Activated T-cell treated with anti-CD3 and anti-CD28 coated beads, Interleukin-2, amount 50 U/mL, for 72 hours (primary cell): Measurements from ENCODE around the gene TEX13D. TPM values are rescaled to one million over a fixed set of nuclear protein-coding genes. Genes with fewer than 3 reads are reported as not detected.
"Not testable (repeated sequence)": the region's sequence is repeated elsewhere in the genome, so short reads cannot be mapped to it uniquely, and the experiment has no call there.

ENCODE experiments used
- ATAC-seq, 2 donors: fragments of 150-1000 bp; cut with Tn5 transposase; replicated peaks in 1 of 2; 2 replicates each; pipeline ENCODE4 v1.10.0; 2021; ENCODE audit warnings: moderate library complexity in 2 of 2, mild to moderate bottlenecking in 1 of 2
- DNase-seq, 2 donors: peaks; one replicate each; pipeline ENCODE4 v3.0.0; 2021 to 2022; ENCODE audit warnings: mixed read lengths in 1 of 2
- H3K27ac Mint-ChIP-seq: one replicate; pipeline ENCODE4 v1.8.0; 2022; ENCODE audit warnings: mild to moderate bottlenecking, moderate library complexity, mixed read lengths
- H3K27me3 Mint-ChIP-seq: one replicate; pipeline ENCODE4 v1.8.0; 2022; ENCODE audit warnings: low read depth, mixed read lengths
- H3K36me3 Mint-ChIP-seq, 2 donors: one replicate each; pipeline ENCODE4 v1.8.0; 2022; ENCODE audit warnings: mixed read lengths in 2 of 2, mild to moderate bottlenecking in 1 of 2; ENCODE audit not compliant: insufficient read depth in 2 of 2
- H3K4me1 Mint-ChIP-seq: one replicate; pipeline ENCODE4 v1.8.0; 2022; ENCODE audit warnings: low read depth, mixed read lengths
- H3K4me3 Mint-ChIP-seq, 2 donors: one replicate each; pipeline ENCODE4 v1.8.0; 2022; ENCODE audit warnings: mild to moderate bottlenecking in 2 of 2, mixed read lengths in 2 of 2, moderate library complexity in 2 of 2
- H3K9me3 Mint-ChIP-seq, 2 donors: one replicate each; pipeline ENCODE4 v1.8.0; 2022; ENCODE audit warnings: mixed read lengths in 2 of 2
- total RNA-seq, 2 donors: library from RNA; stranded (reverse); gene quantifications; one replicate each; pipeline ENCODE4 v1.2.3, GENCODE V29; 2022

TEX13D gene
- total RNA-seq = not detected

DNA sequence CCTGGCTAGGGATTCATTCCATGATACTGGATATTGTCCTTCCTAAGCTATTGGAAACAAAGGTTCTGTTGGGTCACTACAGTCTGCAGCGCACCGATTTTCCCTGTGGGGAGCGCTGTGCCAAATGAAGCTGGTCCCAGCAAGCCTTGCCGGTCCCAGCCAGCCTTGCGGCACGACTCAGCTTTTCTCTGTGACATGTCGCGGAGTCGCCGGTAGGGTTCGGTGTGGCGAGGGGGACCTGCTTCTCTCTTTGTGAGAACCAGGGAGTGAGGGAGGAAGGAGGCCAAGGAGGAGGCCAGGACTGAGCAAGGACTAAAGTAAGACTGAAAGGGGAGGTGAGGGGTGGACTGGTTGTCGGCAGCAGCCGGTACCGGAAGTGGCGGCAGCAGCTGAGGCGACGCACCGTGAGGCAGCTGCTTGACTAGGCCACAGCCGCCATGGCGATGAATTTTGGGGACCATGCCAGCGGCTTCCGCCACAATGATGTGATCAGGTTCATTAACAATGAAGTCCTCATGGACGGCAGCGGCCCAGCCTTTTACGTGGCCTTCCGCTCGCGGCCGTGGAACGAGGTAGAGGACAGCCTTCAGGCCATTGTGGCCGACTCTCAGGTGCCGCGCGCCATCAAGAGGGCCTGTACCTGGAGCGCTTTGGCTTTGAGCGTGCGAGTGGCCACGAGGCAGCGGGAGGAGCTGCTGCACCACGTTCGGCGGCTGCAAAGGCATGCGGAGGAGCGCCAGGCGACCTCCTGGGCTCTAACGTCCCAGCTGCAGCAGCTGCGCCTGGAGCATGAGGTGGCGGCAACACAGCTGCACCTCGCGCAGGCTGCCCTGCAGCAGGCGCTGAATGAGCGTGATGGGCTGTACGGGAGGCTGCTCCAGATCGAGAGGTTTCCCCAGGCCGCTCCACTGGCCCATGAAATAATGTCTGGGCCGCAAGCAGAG is at the start of gene TEX13D:
Gene TEX13D (plus strand): TSS at position 180 of the 944 bp plus-strand sequence. CDS start 258 bp downstream, at position 438.
- H3K9me3 Mint-ChIP-seq = peaks cover 0 to 1% of the 10 kb centered on the region in 2 donors
- no peak within 1 kb of the TSS for H3K4me3 Mint-ChIP-seq
- peaks cover 0 to 2% of the 10 kb centered on the region in 2 donors for H3K36me3 Mint-ChIP-seq
- ATAC-seq (no peak), DNase-seq (no peak)
- H3K4me1 Mint-ChIP-seq = peaks cover 27% of the 10 kb centered on the region
- H3K27me3 Mint-ChIP-seq = peaks cover 8% of the 10 kb centered on the region
- H3K27ac Mint-ChIP-seq = no peak within 1 kb of the TSS

DNA sequence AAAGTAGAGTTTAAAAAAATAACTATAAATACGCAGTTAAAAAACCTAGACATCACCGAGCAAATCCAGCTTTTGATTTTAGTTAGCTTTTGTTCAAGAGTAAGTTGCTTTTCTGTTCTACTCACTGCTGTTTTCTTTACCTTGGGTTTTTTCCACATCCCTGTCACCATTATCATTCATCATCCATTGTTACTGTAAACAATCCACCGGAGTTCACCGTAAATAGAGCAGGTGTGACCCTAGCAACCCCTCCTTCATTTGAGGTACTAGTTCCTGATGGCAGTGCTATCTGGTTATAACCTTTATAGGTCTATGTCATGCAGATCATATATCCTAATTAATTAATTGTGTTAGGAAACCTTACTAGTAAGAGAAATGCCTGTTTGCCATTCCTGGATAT is 43.0 kb upstream of the TEX13D start:
- DNase-seq = no peak
- Mint-ChIP-seq H3K9me3 (peaks cover 3 to 8% of the 10 kb centered on the region in 2 donors), H3K4me1 (peaks cover 1% of the 10 kb centered on the region), H3K4me3 (no peak overlapping the region), H3K36me3 (peaks cover 2 to 3% of the 10 kb centered on the region in 2 donors), H3K27ac (no peak overlapping the region), H3K27me3 (peaks cover 22% of the 10 kb centered on the region)
- no peak for ATAC-seq

DNA sequence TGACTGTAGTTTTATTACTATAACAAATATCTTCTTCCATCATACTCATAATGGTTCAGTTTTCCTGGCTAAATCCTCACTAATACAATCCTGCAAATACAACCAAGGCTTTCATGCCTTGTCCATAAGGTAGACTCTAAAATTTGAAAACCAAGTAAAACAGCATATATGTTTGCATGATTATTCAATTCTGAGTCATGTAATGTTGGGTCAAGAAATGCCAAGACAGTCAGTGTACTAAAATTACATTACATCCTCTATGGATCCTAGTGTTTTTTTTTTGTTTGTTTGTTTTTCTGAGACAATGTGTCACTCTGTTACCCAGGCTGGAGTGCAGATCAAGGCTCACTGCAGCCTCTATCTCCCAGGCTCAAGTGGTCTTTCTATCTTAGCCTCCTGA is 38.6 kb upstream of the TEX13D start:
- Mint-ChIP-seq H3K27ac (no peak overlapping the region), H3K4me3 (no peak overlapping the region), H3K36me3 (peaks cover 5 to 6% of the 10 kb centered on the region in 2 donors), H3K27me3 (peaks cover 24% of the 10 kb centered on the region), H3K4me1 (peaks cover 14% of the 10 kb centered on the region), H3K9me3 (peaks cover 3 to 9% of the 10 kb centered on the region in 2 donors)
- DNase-seq = no peak
- no peak for ATAC-seq

DNA sequence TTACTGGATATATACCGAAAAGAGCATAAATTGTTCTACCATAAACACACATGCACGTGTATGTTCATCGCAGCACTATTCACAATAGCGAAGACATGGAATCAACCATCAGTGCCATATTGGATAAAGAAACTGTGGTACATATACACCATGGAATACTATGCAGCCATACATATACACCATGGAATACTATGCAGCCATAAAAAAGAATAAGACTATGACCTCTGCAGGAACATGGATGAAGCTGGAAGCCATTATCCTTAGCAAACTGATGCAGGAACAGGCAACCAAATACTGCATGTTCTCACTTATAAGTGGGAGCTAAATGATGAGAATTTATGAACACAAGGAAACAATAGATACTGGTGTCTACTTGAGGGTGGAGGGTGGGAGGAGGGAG is 33.1 kb upstream of the TEX13D start:
- not testable (repeated sequence) for H3K36me3 Mint-ChIP-seq, H3K9me3 Mint-ChIP-seq, H3K27ac Mint-ChIP-seq, ATAC-seq, H3K4me3 Mint-ChIP-seq, DNase-seq
- peaks cover 33% of the 10 kb centered on the region for H3K4me1 Mint-ChIP-seq
- peaks cover 14% of the 10 kb centered on the region for H3K27me3 Mint-ChIP-seq

DNA sequence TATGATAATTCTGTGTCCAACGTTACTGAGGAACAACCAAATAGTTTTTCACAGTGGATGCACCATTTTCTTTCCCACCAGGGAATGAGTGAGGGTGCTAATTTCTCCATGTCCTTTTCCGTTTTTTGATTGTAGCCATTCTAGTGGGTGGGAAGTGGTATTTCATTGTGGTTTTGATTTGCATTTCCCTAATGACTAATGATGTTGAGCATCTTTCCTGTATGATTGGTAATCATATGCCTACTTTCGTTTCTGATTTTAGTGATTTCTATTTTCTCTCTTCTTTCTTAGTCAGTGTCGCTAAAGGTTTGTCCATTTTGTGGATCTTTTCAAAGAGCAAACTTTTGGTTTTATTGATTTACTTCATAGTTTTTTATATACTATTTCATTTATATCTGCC is 32.1 kb upstream of the TEX13D start:
- peak overlapping the region; percentile 48 to 79 for H3K4me3 Mint-ChIP-seq
- H3K4me1 Mint-ChIP-seq = peaks cover 25% of the 10 kb centered on the region
- H3K9me3 Mint-ChIP-seq = peaks cover 0 to 6% of the 10 kb centered on the region in 2 donors
- ATAC-seq (peak; percentile 67 to 75), DNase-seq (no peak)
- peaks cover 4 to 6% of the 10 kb centered on the region in 2 donors for H3K36me3 Mint-ChIP-seq
- H3K27me3 Mint-ChIP-seq = peaks cover 14% of the 10 kb centered on the region
- peak overlapping the region; percentile 29 for H3K27ac Mint-ChIP-seq

DNA sequence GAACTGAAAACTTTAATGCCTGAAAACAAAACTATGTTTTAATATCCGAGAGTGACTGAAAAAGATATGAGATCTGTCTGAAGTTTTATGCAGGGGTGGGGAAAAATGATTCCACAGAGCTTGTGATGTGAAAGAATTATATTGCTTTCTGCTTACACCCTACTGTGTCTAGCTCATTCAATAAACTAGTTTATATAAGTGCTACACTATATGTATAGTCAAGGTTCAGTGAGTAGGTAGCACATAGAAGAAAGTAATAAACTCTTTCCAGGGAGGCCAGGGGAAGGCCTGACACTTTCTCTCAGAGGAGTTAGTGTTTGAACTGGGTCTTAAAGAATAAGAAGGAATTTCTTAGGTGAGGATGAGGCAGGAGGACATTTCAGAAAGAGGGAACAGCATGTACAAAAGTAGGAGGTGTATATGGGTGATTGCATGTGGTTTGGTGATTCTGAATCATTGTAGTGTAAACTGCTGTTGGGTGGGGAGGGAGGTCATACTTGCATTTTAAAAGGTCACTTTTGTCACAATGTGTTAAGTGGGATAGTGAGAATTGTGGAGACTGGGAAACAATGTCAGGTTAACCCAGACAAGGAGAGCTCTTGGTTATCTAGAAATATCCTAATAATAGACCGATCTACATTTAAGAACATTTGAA is 25.1 kb upstream of the TEX13D start:
- peak overlapping the region in 1 of 2 donors; percentile 3 for H3K4me3 Mint-ChIP-seq
- peaks cover 4 to 5% of the 10 kb centered on the region in 2 donors for H3K36me3 Mint-ChIP-seq
- peaks cover 13% of the 10 kb centered on the region for H3K27me3 Mint-ChIP-seq
- H3K9me3 Mint-ChIP-seq = peaks cover 1 to 4% of the 10 kb centered on the region in 2 donors
- H3K27ac Mint-ChIP-seq = no peak overlapping the region
- peak in 1 of 2 donors; percentile 42 for ATAC-seq
- H3K4me1 Mint-ChIP-seq = peaks cover 14% of the 10 kb centered on the region
- DNase-seq = no peak

DNA sequence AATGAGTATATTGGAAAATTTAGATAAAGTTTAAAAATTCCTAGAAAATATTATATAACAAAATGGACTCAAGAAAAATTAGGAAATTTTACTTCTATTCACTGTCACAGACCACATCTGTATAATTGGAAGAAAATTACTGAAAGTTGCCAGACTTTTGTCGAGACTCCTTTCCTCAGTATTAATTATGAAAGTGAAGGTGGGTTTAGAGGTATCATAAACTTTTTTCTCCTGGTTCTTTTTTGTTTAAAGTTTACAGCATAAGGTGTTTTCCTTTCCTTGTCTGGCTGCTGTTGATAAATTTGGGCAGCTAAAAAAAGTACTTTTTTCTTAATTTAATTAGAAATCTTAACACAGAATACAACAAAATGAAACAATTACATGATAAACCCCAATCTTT is 6.7 kb upstream of the TEX13D start:
- H3K27ac Mint-ChIP-seq = no peak overlapping the region
- no peaks in the 10 kb centered on the region for H3K9me3 Mint-ChIP-seq
- no peaks in the 10 kb centered on the region for H3K36me3 Mint-ChIP-seq
- DNase-seq (no peak), ATAC-seq (no peak)
- H3K27me3 Mint-ChIP-seq = peaks cover 15% of the 10 kb centered on the region
- no peak overlapping the region for H3K4me3 Mint-ChIP-seq
- peaks cover 5% of the 10 kb centered on the region for H3K4me1 Mint-ChIP-seq

DNA sequence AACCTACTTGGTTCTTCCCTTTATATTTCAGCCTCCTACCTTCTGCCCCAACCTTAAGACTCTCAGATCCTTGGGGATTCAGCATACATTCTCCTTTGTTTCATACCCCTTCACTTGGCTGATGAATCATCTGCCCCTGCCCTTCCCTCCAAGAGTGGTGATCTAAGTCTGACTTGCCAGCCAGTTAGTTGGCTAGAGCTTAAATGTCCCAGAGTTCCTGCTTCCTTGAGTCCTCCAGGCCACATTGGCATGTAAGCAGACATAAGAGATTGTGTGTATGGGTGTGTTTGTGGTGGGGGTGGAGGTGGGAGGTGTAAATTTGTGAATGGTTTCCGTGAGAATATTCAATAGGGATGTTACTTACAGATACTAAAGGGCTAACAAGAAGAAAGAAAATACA is 3.7 kb upstream of the TEX13D start:
- H3K27ac Mint-ChIP-seq = no peak overlapping the region
- ATAC-seq = no peak
- peaks cover 8% of the 10 kb centered on the region for H3K27me3 Mint-ChIP-seq
- peaks cover 5% of the 10 kb centered on the region for H3K4me1 Mint-ChIP-seq
- no peak overlapping the region for H3K4me3 Mint-ChIP-seq
- DNase-seq = no peak
- peaks cover 0 to 1% of the 10 kb centered on the region in 2 donors for H3K9me3 Mint-ChIP-seq
- H3K36me3 Mint-ChIP-seq = peaks cover 0 to 2% of the 10 kb centered on the region in 2 donors

DNA sequence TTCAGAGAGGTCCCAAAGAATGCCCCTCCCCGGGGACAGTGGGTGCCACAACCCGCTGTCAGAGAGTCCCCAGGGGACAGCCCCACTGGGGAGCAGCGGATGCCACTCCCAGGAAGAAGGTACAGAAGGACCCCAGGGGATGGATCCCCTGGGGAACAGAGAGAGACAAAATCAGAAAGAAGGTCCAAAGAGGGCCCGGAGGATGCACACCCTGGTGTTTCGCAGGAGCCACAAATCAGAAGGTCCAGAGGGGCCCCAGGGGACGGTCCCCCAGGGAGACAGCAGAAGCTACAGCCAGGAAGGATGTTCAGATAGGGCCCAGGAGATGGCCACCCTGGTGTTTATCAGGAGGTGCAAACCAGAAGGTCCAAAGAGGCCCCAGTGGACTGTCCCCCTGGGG is 1.4 kb downstream of the TEX13D start:
- H3K4me3 Mint-ChIP-seq = no peak overlapping the region
- DNase-seq (no peak), ATAC-seq (no peak)
- peaks cover 8% of the 10 kb centered on the region for H3K27me3 Mint-ChIP-seq
- H3K4me1 Mint-ChIP-seq = peaks cover 27% of the 10 kb centered on the region
- H3K9me3 Mint-ChIP-seq = peaks cover 0 to 1% of the 10 kb centered on the region in 2 donors
- H3K27ac Mint-ChIP-seq = no peak overlapping the region
- H3K36me3 Mint-ChIP-seq = peaks cover 0 to 2% of the 10 kb centered on the region in 2 donors

DNA sequence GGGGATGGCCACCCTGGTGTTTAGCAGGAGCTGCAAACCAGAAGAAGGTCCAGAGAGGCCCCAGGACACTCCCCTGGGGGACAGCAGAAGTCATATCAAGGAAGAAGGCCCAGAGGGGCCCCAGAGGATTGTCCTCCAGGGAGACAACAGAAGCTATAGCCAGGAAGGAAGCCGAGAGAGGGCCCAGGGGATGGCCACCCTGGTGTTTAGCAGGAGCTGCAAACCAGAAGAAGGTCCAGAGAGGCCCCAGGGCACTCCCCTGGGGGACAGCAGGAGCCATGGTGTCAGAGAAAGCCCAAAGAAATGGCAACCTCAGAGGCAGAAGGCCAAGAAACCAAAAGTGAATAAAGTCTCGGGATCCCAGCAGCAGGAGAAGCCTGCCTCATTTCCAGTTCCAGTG is 2.1 kb downstream of the TEX13D start:
- H3K27me3 Mint-ChIP-seq, H3K9me3 Mint-ChIP-seq, H3K27ac Mint-ChIP-seq, DNase-seq, H3K36me3 Mint-ChIP-seq, ATAC-seq, H3K4me3 Mint-ChIP-seq: not testable (repeated sequence)
- peaks cover 29% of the 10 kb centered on the region for H3K4me1 Mint-ChIP-seq

DNA sequence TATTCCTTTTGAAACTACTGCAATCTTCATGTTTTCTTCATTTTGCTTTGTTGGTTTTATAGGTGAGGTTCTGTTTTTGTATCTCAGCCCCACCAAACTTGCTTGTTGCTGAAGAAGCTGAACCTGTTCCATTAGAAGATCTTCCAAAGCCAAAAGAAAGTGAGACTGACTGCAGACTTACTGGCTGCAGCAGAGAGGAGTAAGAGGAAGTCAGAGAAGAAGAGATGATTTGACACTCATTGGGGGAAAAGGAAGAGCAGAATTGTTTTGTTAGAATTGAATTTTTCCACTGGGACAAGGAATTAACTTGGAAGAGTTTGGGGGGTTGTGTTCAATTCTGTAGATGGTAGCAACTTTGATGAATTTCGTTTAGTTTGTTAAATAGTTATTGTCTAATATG is 3.1 kb downstream of the TEX13D start:
- H3K27ac Mint-ChIP-seq = no peak overlapping the region
- DNase-seq (no peak), ATAC-seq (no peak)
- H3K4me1 Mint-ChIP-seq = peaks cover 31% of the 10 kb centered on the region
- peak overlapping the region in 1 of 2 donors; percentile 13 for H3K4me3 Mint-ChIP-seq
- H3K27me3 Mint-ChIP-seq = peaks cover 6% of the 10 kb centered on the region
- peaks cover 0 to 2% of the 10 kb centered on the region in 2 donors for H3K36me3 Mint-ChIP-seq
- peaks cover 0 to 1% of the 10 kb centered on the region in 2 donors for H3K9me3 Mint-ChIP-seq

DNA sequence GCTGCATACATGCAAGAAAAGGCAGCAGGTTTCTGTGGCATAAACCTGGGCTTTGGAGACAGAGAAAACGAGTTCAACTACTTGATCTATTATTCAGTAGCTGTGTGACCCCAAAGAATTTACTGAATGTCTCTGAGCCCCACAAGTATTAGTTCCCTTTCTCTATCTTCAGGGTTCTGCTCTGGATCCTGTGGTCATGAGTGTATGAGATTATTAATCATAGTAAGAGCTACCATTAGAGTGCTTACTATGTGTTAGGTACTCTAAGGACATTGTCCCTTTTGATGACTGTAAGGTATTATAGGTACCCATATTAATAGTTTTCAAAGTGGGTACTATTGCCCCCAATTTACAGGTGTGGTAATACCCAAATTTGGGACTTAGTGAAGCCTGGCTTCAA is 5.5 kb downstream of the TEX13D start:
- Mint-ChIP-seq H3K4me1 (peaks cover 54% of the 10 kb centered on the region), H3K36me3 (no peaks in the 10 kb centered on the region), H3K27ac (no peak overlapping the region), H3K4me3 (no peak overlapping the region), H3K27me3 (peaks cover 7% of the 10 kb centered on the region), H3K9me3 (no peaks in the 10 kb centered on the region)
- DNase-seq (no peak), ATAC-seq (peak; percentile 5 to 26)
